MM.1S (cell line): ENCODE data around the gene ANKH.

ENCODE experiments used
- DNase-seq: peaks from one replicate; pipeline ENCODE4 v3.0.0-alpha.2; 2015
- H2AFZ ChIP-seq: fragments of 300-600 bp; sonication (generic); 2 replicates; pipeline ENCODE4 v1.6.0; 2016; ENCODE audit warnings: antibody characterized with exemption, low read length
- H3F3A ChIP-seq: fragments of 300-600 bp; sonication (generic); 2 replicates; pipeline ENCODE4 v1.6.1; 2016; ENCODE audit warnings: mild to moderate bottlenecking, antibody characterized with exemption, low read length, moderate library complexity, mixed read lengths; ENCODE audit not compliant: insufficient read depth
- H3K27ac ChIP-seq: fragments of 300-600 bp; sonication (generic); 2 replicates; pipeline ENCODE4 v1.5.1; 2016; ENCODE audit warnings: mild to moderate bottlenecking, low read length
- H3K27me3 ChIP-seq: fragments of 300-600 bp; sonication (generic); replicated peaks from 2 replicates; pipeline ENCODE4 v1.6.0; 2016; ENCODE audit warnings: low read length; ENCODE audit not compliant: insufficient read depth
- H3K36me3 ChIP-seq: fragments of 300-600 bp; sonication (generic); replicated peaks from 2 replicates; pipeline ENCODE4 v1.6.1; 2016; ENCODE audit warnings: mild to moderate bottlenecking, low read length, mixed read lengths; ENCODE audit not compliant: insufficient read depth
- H3K4me1 ChIP-seq: fragments of 300-600 bp; sonication (generic); 2 replicates; pipeline ENCODE4 v1.6.1; 2016; ENCODE audit warnings: low read length, mixed read lengths
- H3K4me2 ChIP-seq: fragments of 300-600 bp; sonication (generic); 2 replicates; pipeline ENCODE4 v1.6.0; 2016; ENCODE audit warnings: low read depth, low read length
- H3K4me3 ChIP-seq: fragments of 300-600 bp; sonication (generic); 2 replicates; pipeline ENCODE4 v1.5.1; 2016; ENCODE audit warnings: low read length, mixed read lengths
- H3K79me2 ChIP-seq: fragments of 300-600 bp; sonication (generic); 2 replicates; pipeline ENCODE4 v1.6.1; 2016; ENCODE audit warnings: mixed run types, low read length, mixed read lengths
- H3K9ac ChIP-seq: fragments of 300-600 bp; sonication (generic); 2 replicates; pipeline ENCODE4 v1.6.1; 2016; ENCODE audit warnings: low read length, mixed read lengths
- H3K9me2 ChIP-seq: fragments of 300-600 bp; sonication (generic); replicated peaks from 2 replicates; pipeline ENCODE4 v1.6.1; 2016; ENCODE audit warnings: mild to moderate bottlenecking, low read length, mixed read lengths; ENCODE audit not compliant: insufficient read depth
- H3K9me3 ChIP-seq: fragments of 300-600 bp; sonication (generic); replicated peaks from 2 replicates; pipeline ENCODE4 v1.6.1; 2016; ENCODE audit warnings: mild to moderate bottlenecking, low read length, mixed read lengths; ENCODE audit not compliant: insufficient read depth
- H4K20me1 ChIP-seq: fragments of 300-600 bp; sonication (generic); 2 replicates; pipeline ENCODE4 v1.6.1; 2016; ENCODE audit warnings: mild to moderate bottlenecking, low read length, moderate library complexity, mixed read lengths; ENCODE audit not compliant: insufficient read depth
- EZH2 ChIP-seq: fragments of 300-600 bp; sonication (generic); optimal IDR thresholded peaks from 2 replicates; pipeline ENCODE3; 2017; ENCODE audit warnings: low read depth, mild to moderate bottlenecking, antibody characterized with exemption, low read length, mixed read lengths
- EZH2phosphoT487 ChIP-seq: fragments of 300-600 bp; sonication (generic); IDR thresholded peaks from 2 replicates; pipeline ENCODE4 v1.6.1; 2018; ENCODE audit warnings: antibody characterized with exemption, low read length
- TF ChIP-seq, protein P1 (sequence below): fragments of 300-600 bp; sonication (generic); IDR thresholded peaks from 2 replicates; pipeline ENCODE4 v1.5.1; 2016; ENCODE audit warnings: antibody characterized with exemption, low read length, mixed read lengths

Gene ANKH

DNA sequence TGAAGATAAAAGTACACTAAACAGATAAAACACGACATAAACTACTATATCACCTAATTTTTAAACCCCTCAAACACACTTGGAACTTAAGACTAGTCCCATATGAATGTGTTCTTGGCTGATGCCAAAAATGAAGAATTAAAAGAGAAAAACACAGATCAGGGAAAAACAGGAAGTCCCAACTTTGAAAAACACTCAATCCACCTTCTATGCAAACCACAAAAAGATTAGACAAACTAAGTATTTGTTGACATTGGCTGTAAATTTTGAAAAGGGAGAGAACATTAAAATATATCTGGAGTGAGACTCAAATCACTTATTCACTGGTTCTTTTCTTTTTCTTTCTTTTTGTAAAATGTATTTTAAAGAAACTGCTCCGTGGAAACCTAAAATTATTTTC, 81.4 kb downstream of the ANKH start:
- Histone ChIP-seq H3K4me3 (no peak overlapping the region), H3K4me1 (no peaks in the 10 kb centered on the region), H3K9ac (no peak overlapping the region), H3K36me3 (no peaks in the 10 kb centered on the region), H3K79me2 (no peaks in the 10 kb centered on the region), H3K27ac (no peak overlapping the region), H3F3A (no peaks in the 10 kb centered on the region), H2AFZ (no peak overlapping the region), H3K4me2 (no peak overlapping the region), H3K9me3 (no peaks in the 10 kb centered on the region), H3K9me2 (no peaks in the 10 kb centered on the region), H3K27me3 (no peaks in the 10 kb centered on the region), H4K20me1 (no peaks in the 10 kb centered on the region)
- no peak for TF ChIP-seq EZH2
- no peak for TF ChIP-seq EZH2phosphoT487
- TF ChIP-seq, protein P1, sequence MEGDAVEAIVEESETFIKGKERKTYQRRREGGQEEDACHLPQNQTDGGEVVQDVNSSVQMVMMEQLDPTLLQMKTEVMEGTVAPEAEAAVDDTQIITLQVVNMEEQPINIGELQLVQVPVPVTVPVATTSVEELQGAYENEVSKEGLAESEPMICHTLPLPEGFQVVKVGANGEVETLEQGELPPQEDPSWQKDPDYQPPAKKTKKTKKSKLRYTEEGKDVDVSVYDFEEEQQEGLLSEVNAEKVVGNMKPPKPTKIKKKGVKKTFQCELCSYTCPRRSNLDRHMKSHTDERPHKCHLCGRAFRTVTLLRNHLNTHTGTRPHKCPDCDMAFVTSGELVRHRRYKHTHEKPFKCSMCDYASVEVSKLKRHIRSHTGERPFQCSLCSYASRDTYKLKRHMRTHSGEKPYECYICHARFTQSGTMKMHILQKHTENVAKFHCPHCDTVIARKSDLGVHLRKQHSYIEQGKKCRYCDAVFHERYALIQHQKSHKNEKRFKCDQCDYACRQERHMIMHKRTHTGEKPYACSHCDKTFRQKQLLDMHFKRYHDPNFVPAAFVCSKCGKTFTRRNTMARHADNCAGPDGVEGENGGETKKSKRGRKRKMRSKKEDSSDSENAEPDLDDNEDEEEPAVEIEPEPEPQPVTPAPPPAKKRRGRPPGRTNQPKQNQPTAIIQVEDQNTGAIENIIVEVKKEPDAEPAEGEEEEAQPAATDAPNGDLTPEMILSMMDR: no peak
- DNase-seq: no peak

DNA sequence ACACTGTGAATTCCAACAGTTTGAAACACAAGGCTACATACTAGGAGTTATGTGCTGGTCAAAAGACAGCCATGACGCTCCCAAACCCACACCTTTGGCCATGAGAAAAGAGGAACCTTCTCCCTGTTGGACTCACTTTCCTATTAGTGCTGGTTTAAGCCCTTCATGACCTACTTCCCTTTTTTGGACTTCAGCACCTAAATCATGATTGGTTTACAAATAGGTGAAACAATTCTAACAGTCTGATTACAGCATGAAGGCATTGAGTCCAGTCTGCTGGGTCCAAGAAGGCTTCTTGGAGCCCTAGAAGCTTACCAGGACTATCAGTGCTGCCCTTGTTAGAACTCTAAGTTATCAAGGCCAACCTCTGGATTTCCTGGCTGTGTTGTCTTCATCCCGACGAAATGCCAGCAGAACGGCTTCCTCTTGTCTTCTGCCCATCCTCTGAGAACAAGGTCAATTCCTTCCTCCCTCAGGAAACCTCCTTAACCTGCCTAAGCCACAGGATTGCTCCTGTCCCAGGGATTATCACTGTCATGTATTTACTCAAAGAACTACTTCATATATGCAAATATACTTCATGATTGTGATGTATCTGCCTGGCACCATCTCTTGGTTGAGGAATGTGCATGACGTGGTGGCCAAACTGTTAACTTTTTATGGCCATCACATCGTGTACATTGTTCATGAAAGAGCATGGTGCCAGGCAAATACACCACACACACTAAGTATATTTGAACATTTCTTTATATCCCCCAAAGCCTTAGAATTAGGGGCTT, 83.6 kb downstream of the ANKH start:
- Histone ChIP-seq H3K79me2 (no peaks in the 10 kb centered on the region; the same call in 1 of the 2 replicates), H3K4me2 (no peak overlapping the region), H3K9me3 (no peaks in the 10 kb centered on the region), H4K20me1 (no peaks in the 10 kb centered on the region), H3K36me3 (no peaks in the 10 kb centered on the region), H3K9me2 (no peaks in the 10 kb centered on the region), H2AFZ (no peak overlapping the region), H3K4me1 (no peaks in the 10 kb centered on the region), H3F3A (no peaks in the 10 kb centered on the region), H3K27me3 (no peaks in the 10 kb centered on the region), H3K9ac (no peak overlapping the region), H3K4me3 (no peak overlapping the region), H3K27ac (no peak overlapping the region)
- no peak for DNase-seq
- TF ChIP-seq EZH2 (no peak), EZH2phosphoT487 (no peak)
- TF ChIP-seq, protein P1: no peak

DNA sequence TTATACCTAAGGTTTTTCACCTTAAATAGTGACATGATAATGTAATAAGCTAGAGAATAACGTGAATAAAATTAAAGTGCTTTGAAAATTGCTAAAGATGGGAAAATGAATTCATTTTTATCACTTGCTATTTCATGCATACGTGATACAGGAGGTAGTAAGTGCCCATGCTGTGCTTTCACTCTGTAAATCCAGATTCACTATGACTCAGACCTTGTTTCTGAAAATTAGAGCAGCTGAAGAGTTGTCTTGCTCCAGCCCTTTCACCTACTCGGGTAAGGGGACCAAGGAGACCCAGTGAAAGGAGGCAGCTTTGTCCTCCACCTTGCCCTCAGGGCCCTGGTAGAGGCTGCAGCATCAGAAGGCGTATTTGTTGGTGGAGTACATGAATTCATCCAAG, 87.9 kb downstream of the ANKH start:
- Histone ChIP-seq H3F3A (peaks cover 3% of the 10 kb centered on the region; the same call in 1 of the 2 replicates), H3K4me3 (no peak overlapping the region), H3K79me2 (peaks cover 5% of the 10 kb centered on the region; the same call in 1 of the 2 replicates), H3K9me3 (no peaks in the 10 kb centered on the region), H3K36me3 (no peaks in the 10 kb centered on the region), H3K27me3 (no peaks in the 10 kb centered on the region), H3K9ac (no peak overlapping the region), H3K4me2 (no peak overlapping the region), H4K20me1 (no peaks in the 10 kb centered on the region), H2AFZ (no peak overlapping the region), H3K27ac (no peak overlapping the region), H3K9me2 (no peaks in the 10 kb centered on the region), H3K4me1 (peaks cover 24% of the 10 kb centered on the region)
- no peak for TF ChIP-seq EZH2
- TF ChIP-seq, protein P1: no peak
- TF ChIP-seq EZH2phosphoT487: no peak
- no peak for DNase-seq
